Esophagus muscularis mucosa (tissue), 4 donors: ENCODE results near the gene RIN3. TPM values are rescaled to one million over a fixed set of nuclear protein-coding genes. Genes with fewer than 3 reads are reported as not detected.

Experiments
- DNase-seq: peaks from one replicate; pipeline ENCODE4 v3.0.0-alpha.2; 2017; ENCODE audit errors: extremely low spot score
- H3K27ac ChIP-seq, 4 donors: fragments of 200-600 bp; sonication (generic); replicated peaks in 1 of 4; 1 replicate in 3 of 4; 2 replicates in 1 of 4; pipeline ENCODE4 v1.5.1; 2016 to 2019; ENCODE audit warnings: mild to moderate bottlenecking in 1 of 4
- H3K27me3 ChIP-seq, 4 donors: fragments of 200-600 bp; sonication (generic); one replicate each; pipeline versions ENCODE4 v1.5.1 to v1.6.0; 2016 to 2019
- H3K36me3 ChIP-seq, 4 donors: fragments of 200-600 bp; sonication (generic); one replicate each; pipeline ENCODE4 v1.5.1; 2016 to 2019
- H3K4me1 ChIP-seq, 4 donors: fragments of 200-600 bp; sonication (generic); one replicate each; pipeline ENCODE4 v1.5.1; 2016 to 2019
- H3K4me3 ChIP-seq, 4 donors: fragments of 200-600 bp; sonication (generic); 1 replicate in 2 of 4; 2 replicates in 2 of 4; pipeline ENCODE4 v1.5.1; 2016 to 2019; ENCODE audit warnings: mild to moderate bottlenecking in 4 of 4, moderate library complexity in 1 of 4
- H3K9me3 ChIP-seq, 4 donors: fragments of 200-600 bp; sonication (generic); 1 replicate in 3 of 4; 2 replicates in 1 of 4; pipeline ENCODE4 v1.5.1; 2016 to 2019
- CTCF ChIP-seq, 3 experiments: fragments of 200-600 bp in 2 of 3; fragments of 450-650 bp in 1 of 3; sonication (generic) in 2 of 3; IDR thresholded peaks; one replicate each; pipeline ENCODE4 v1.5.1; 2017 to 2019; ENCODE audit warnings: antibody characterized with exemption in 3 of 3, mild to moderate bottlenecking in 2 of 3, moderate library complexity in 1 of 3
- EP300 ChIP-seq: sonication (generic); formaldehyde crosslinking; IDR thresholded peaks from one replicate; pipeline ENCODE4 v1.6.1; 2017; ENCODE audit warnings: antibody characterized with exemption
- POLR2A ChIP-seq: fragments of 450-650 bp; IDR thresholded peaks from one replicate; pipeline ENCODE4 v1.6.1; 2017; ENCODE audit warnings: antibody characterized with exemption, moderate library complexity, mild to moderate bottlenecking, low read depth
- POLR2AphosphoS5 ChIP-seq, 2 donors: sonication (generic); formaldehyde crosslinking; IDR thresholded peaks; one replicate each; pipeline ENCODE4 v1.6.1; 2017; ENCODE audit warnings: antibody characterized with exemption in 2 of 2
- WGBS: methylation state at CpG from one replicate; pipeline ENCODE4 v1.1.5; 2018; 5-methylcytosine and 5-hydroxymethylcytosine counted together
- intact Hi-C: fragments of 100-400 bp; cut with DNase I; formaldehyde crosslinking; loops from one replicate; pipeline ENCODE4 v1.15.1; 2023
- total RNA-seq, 4 donors: library from RNA; depleted of rRNA; stranded (reverse); fragments of >200 nt; gene quantifications; one replicate each; pipeline versions ENCODE4 v1.1.0 to v1.2.1, GENCODE V29; 2016

The RIN3 gene
- total RNA-seq, 4 donors from 2014 or later = 10.6 to 20.0 (median 13.1) TPM

- TF ChIP-seq EP300 (no peak), CTCF (IDR thresholded peaks at IDR 0.05) (no peak), POLR2A (no peak), POLR2AphosphoS5 (IDR thresholded peaks at IDR 0.05) (no peak)
- intact Hi-C loops = no loop called here
- H3K27me3 ChIP-seq = no peaks in the 10 kb centered on the region
- no peak overlapping the region for H3K4me3 ChIP-seq
- DNase-seq = no peak
- H3K4me1 ChIP-seq = peaks cover 14 to 26% (median 20%) of the 10 kb centered on the region in 4 donors
- no peaks in the 10 kb centered on the region for H3K9me3 ChIP-seq
- WGBS = 61% methylated on average over 4 of the region's 5 CpGs
- H3K36me3 ChIP-seq = no peaks in the 10 kb centered on the region
- no peak overlapping the region for H3K27ac ChIP-seq
Observed at GRCh38 chr14:92694807-92695206, 181.2 kb downstream of the RIN3 start.

- DNase-seq = no peak
- intact Hi-C loops = no loop called here
- Histone ChIP-seq H3K27ac (no peak overlapping the region), H3K4me1 (peaks cover 14 to 26% (median 20%) of the 10 kb centered on the region in 4 donors), H3K9me3 (no peaks in the 10 kb centered on the region), H3K4me3 (no peak overlapping the region), H3K36me3 (no peaks in the 10 kb centered on the region), H3K27me3 (no peaks in the 10 kb centered on the region)
- no peak for TF ChIP-seq CTCF (IDR thresholded peaks at IDR 0.05)
- no peak for TF ChIP-seq POLR2AphosphoS5 (IDR thresholded peaks at IDR 0.05)
- TF ChIP-seq EP300 = no peak
- TF ChIP-seq POLR2A = no peak
- 100% methylated on average over 1 of the region's 1 CpG for WGBS
Observed at GRCh38 chr14:92695562-92695961, 182.0 kb downstream of the RIN3 start.

- no peaks in the 10 kb centered on the region for H3K36me3 ChIP-seq
- 70% methylated on average over 4 of the region's 4 CpGs for WGBS
Observed at GRCh38 chr14:92696366-92696765, 182.8 kb downstream of the RIN3 start.

GRCh38 chr14:92698393-92698792 lies 184.8 kb downstream of the RIN3 start:
- H3K36me3 ChIP-seq = peaks cover 0 to 4% (median 3%) of the 10 kb centered on the region in 4 donors
- intact Hi-C loops = no loop called here
- H3K27me3 ChIP-seq = no peaks in the 10 kb centered on the region
- H3K4me1 ChIP-seq = peaks cover under 1 to 10% (median 5%) of the 10 kb centered on the region in 4 donors
- no peaks in the 10 kb centered on the region for H3K9me3 ChIP-seq
- no peak overlapping the region for H3K4me3 ChIP-seq
- H3K27ac ChIP-seq = no peak overlapping the region
- TF ChIP-seq POLR2A = no peak
- no peak for TF ChIP-seq CTCF (IDR thresholded peaks at IDR 0.05)
- no peak for TF ChIP-seq EP300
- TF ChIP-seq POLR2AphosphoS5 (IDR thresholded peaks at IDR 0.05) = no peak
- DNase-seq = no peak

More at GRCh38 chr14:92696366-92696765, 182.8 kb downstream of the RIN3 start:
- DNase-seq = no peak
- Histone ChIP-seq H3K4me1 (peaks cover 14 to 26% (median 20%) of the 10 kb centered on the region in 4 donors), H3K27me3 (no peaks in the 10 kb centered on the region), H3K9me3 (no peaks in the 10 kb centered on the region), H3K4me3 (no peak overlapping the region), H3K27ac (no peak overlapping the region)
- intact Hi-C loops = no loop called here
- TF ChIP-seq EP300 = no peak
- TF ChIP-seq CTCF (IDR thresholded peaks at IDR 0.05) = no peak
- TF ChIP-seq POLR2A = no peak
- TF ChIP-seq POLR2AphosphoS5 (IDR thresholded peaks at IDR 0.05) = no peak

- Histone ChIP-seq H3K4me1 (peaks cover 0 to 3% (median 0%) of the 10 kb centered on the region in 4 donors), H3K27ac (no peak overlapping the region), H3K9me3 (no peaks in the 10 kb centered on the region), H3K36me3 (peaks cover 13 to 39% (median 37%) of the 10 kb centered on the region in 4 donors), H3K27me3 (no peaks in the 10 kb centered on the region), H3K4me3 (no peak overlapping the region)
- no peak for DNase-seq
- TF ChIP-seq POLR2A = no peak
- TF ChIP-seq POLR2AphosphoS5 (IDR thresholded peaks at IDR 0.05) = no peak
- WGBS = 84% methylated on average over 10 of the region's 10 CpGs
- intact Hi-C loops = no loop called here
Observed at GRCh38 chr14:92701826-92702225, 188.2 kb downstream of the RIN3 start.
